AG09319 (cell line): Measurements from ENCODE around the gene ARHGEF19.

Source experiments
- DNase-seq: peaks from one replicate; pipeline ENCODE4 v3.0.0-alpha.2; 2010; ENCODE audit warnings: low read depth; ENCODE audit errors: extremely low read depth
- TF ChIP-seq, protein P1 (sequence below): IDR thresholded peaks from 2 replicates; pipeline ENCODE4 v1.5.1; 2011; ENCODE audit warnings: low read depth, mild to moderate bottlenecking, inconsistent platforms, low read length, moderate library complexity

ARHGEF19 gene

DNA sequence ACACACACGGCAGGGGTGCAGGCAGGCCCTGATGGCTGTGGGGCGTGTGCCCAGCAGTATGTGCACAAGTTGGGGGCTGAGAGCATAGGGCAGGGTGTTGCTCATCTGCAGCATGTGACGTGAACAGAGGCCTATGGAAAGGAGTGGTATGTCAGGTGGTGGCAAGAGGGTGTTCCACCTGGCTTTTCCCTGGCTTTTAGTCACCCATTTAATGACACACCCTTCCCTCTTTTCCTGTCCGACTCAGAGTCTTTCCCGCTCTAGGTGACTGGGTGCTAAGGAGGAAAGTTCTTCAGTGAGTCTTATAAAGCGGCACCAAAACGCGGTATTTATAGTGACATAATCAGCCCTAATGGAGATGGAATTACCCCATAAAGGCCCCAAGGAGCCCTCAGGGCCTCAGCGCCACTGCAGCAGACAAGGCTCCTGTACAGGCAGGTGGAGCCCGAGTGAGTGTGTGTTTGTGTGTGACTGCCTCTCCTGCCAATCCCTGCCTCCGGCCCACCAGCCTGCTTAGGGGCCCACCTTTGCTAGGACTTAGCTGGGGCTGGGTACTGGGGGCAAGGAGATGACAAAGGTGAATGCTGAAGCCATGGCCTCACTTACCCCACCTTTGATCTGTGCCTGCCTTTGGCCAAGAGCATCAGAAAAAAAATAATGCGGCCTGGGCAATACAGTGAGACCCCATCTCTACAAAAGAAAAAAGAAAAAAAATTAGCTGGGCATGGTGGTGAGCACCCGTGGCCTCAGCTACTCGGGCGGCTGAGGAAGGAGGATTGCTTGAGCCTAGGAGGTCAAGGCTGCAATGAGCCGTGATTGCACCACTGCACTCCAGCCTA is 53.2 kb downstream of the ARHGEF19 start:
- TF ChIP-seq, protein P1, sequence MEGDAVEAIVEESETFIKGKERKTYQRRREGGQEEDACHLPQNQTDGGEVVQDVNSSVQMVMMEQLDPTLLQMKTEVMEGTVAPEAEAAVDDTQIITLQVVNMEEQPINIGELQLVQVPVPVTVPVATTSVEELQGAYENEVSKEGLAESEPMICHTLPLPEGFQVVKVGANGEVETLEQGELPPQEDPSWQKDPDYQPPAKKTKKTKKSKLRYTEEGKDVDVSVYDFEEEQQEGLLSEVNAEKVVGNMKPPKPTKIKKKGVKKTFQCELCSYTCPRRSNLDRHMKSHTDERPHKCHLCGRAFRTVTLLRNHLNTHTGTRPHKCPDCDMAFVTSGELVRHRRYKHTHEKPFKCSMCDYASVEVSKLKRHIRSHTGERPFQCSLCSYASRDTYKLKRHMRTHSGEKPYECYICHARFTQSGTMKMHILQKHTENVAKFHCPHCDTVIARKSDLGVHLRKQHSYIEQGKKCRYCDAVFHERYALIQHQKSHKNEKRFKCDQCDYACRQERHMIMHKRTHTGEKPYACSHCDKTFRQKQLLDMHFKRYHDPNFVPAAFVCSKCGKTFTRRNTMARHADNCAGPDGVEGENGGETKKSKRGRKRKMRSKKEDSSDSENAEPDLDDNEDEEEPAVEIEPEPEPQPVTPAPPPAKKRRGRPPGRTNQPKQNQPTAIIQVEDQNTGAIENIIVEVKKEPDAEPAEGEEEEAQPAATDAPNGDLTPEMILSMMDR = no peak
- no peak for DNase-seq

DNA sequence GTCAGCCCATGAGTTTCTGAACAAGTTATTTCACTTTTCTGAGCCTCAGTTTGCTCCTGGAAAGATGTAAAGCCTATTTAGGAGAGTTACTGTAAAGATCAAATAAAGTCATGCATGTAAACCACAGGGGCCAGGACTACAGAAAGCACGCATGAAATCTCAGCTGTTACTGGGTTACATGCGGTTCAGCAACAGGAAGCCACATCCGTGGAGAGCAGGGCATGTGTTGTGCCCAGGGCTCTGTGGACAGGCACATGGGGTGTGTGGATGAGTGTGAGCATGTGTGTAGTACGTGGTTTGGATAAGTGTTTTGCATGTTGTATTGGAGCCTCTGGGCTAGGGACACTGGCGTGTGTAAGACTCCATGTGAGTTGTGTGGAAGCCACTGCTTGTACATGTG is 54.4 kb downstream of the ARHGEF19 start:
- TF ChIP-seq, protein P1 = no peak
- DNase-seq = no peak

DNA sequence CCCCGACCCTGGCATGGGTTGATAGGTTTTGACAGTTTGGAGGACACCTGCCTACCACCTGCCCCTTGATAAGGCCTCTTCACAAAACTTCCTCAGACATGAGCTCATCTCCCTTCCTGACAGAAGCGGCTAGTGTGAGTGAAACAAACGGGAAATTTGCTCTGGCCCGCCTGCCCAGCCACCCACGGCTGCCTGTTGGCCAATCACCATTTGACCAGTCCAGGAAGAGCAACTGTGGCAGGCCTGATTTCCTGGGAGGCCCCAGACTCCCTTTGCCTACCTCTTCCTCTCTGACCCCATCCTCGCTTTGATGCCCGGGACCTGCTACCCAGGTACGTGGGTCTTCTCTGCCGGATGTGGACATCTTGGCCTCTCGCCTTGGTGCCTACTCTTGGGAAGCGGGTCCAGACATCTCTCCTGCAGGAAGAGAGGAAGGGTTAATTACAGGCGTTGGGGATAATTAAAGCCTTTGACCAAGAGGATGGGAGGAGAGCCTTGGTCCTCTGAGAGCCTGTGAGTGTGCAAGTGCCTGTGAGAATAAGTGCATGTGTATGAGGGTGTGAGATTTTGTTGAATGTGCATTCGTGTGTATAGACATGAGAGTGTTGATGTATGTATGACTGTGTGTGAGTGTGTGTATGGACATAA is 55.5 kb downstream of the ARHGEF19 start:
- TF ChIP-seq, protein P1 = no peak
- DNase-seq = no peak

DNA sequence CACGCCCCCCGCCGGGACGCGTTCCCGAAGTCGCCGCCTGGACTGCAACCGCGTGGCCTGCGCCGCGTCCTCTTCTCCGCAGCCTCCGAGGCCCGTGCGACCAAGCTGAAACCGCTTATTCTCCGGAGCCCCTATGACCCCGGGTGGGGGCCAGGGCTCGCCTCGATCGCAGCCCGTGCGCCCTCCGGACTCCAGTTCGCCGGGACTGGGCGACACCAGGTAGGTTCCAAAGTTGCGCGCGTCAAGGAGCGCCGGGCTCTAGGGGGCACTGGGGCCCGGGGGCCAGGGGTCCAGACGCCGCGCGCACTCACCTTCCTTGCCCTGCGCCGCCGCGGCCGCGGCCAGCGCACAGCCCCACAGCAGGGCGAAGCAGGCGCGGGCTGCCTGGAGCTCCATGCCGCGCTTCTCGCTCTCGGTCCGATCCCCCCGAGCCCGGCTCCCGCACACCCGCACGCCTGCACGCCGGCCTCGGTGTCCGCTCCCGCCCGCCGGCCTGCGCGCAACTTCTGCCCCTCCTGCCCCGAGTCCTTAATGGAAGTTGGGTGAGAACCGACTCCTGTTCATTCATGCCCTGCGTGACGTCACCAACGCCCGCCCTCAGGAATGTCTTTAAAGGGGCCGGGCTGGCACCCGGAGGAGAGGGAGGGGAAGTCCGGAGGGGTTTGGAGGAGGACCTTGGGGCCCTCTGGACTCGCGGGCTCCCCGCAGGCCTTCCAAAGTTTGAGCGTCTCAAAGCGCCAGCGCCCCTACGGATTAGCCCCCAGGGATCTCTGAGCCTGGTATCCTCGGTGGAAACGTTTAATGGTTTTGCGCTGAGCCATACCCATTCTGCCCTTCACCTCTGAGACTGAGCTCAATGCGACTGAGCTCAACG is 56.7 kb downstream of the ARHGEF19 start, which contains the start of gene EPHA2:
Gene EPHA2, minus strand, starts transcription at position 533 of the 874 bp plus-strand sequence. Its CDS starts 137 bp downstream, at position 396.
- TF ChIP-seq, protein P1 = no peak
- no peak for DNase-seq

DNA sequence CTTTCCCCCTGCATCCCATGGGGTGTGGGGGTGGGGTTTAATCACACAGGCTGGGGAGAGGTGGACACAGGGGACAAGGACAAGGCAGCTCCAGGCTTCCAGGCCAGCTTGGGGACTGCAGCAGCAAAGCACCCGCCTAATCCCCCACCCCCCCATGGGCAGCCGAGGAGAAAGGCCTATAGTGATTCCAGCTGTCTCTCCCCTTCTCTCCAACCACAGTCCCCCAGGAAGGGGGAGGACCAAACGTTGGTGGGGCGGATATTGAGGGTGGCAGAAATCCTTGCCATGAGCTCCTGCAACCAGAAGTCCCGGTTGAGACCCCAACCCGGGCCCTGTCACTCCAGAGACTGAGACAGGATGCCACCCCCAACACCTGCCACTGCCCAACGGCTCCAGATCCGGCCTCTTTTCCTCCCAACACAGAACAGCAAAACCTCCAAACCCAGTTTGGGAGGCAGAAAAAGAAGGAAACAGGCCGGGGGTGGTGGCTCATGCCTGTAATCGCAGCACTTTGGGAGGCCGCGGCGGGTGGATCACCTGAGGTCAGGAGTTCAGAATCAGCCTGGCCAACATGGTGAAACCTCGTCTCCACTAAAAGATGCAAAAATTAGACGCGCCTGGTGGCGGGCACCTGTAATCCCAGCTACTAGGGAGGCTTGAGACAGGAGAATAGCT is 58.3 kb downstream of the ARHGEF19 start:
- TF ChIP-seq, protein P1 = no peak
- DNase-seq = no peak

DNA sequence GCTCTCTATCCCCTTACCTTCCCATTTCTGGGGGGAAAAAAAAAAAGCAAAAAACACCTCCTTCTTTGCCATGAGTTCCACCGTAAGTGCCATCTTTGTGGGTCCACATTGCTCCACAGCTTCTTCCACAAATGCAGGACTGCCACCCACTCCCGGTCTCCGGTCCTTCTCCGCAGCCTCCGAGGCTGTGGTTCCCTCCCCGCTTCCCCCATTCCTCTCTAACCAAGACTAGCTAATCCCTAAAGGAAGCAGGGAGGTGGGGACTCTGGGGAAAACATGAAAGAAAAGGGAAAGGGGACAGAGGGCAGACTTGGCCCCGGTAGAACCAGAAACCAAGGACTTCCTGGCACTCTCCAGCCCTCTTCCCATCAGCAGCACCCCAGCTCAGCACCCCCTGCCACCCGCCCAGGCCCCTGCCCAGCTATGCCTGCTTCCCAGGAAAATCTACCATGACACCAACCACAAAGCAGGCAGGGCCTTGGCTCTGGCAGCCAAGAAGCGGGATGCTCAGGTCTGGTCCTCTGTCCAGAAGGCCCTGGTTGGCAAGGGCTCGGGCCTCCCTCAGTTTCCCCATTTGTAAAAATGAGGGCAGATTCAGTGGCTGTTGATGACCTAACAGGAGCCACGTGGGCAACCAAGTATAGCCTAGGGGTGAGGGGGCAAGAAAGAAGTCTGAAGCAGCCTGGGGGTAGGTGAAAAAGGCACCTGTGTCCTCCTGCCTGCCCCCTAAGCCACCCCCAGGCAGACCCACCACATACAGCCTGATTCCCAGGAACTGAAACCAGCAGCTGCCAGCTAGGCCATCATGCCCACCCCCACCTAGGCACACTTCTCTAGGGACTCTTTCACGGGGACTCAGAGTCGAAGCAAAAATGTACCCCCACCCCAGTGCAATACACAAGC is 59.1 kb downstream of the ARHGEF19 start:
- DNase-seq = no peak
- TF ChIP-seq, protein P1 = no peak
